GM12878 (cell line): ENCODE data around the gene NUBPL. TPM values are rescaled to one million over a fixed set of nuclear protein-coding genes. Genes with fewer than 3 reads are reported as not detected.

Experiments used
- BCL3 ChIP-seq: IDR thresholded peaks from 2 replicates; pipeline ENCODE4 v1.6.1; 2011; ENCODE audit warnings: borderline replicate concordance, low read depth, mild to moderate bottlenecking, moderate library complexity, low read length; ENCODE audit not compliant: insufficient read depth, poor library complexity, severe bottlenecking
- HSF1 ChIP-seq: fragments of 150-350 bp; IDR thresholded peaks from 2 replicates; pipeline ENCODE4 v1.6.1; 2014; ENCODE audit warnings: mild to moderate bottlenecking, low read depth, low read length
- MEF2B ChIP-seq: fragments of 450-650 bp; IDR thresholded peaks from 2 replicates; pipeline ENCODE4 v1.6.1; 2018; ENCODE audit warnings: mild to moderate bottlenecking, moderate library complexity; ENCODE audit not compliant: partially characterized antibody, poor library complexity, severe bottlenecking
- PAX5 ChIP-seq: IDR thresholded peaks from 2 replicates; pipeline ENCODE4 v1.6.1; 2011; ENCODE audit warnings: low read depth, low read length, borderline replicate concordance
- SUPT20H ChIP-seq: IDR thresholded peaks from 2 replicates; pipeline ENCODE4 v1.6.1; 2011; ENCODE audit warnings: low read depth, mild to moderate bottlenecking, low read length, moderate library complexity, borderline replicate concordance; ENCODE audit not compliant: control insufficient read depth
- TARDBP ChIP-seq: IDR thresholded peaks from 2 replicates; pipeline ENCODE4 v1.6.1; 2016; ENCODE audit warnings: borderline replicate concordance
- TCF12 ChIP-seq: IDR thresholded peaks from 2 replicates; pipeline ENCODE4 v1.6.1; 2011; ENCODE audit warnings: low read depth, mild to moderate bottlenecking, low read length
- ZNF622 ChIP-seq: fragments of 450-650 bp; IDR thresholded peaks from 2 replicates; pipeline ENCODE4 v1.6.1; 2017; ENCODE audit warnings: mild to moderate bottlenecking, inconsistent platforms
- polyA plus RNA-seq, 11 experiments: library from polyadenylated mRNA; depleted of rRNA in 4 of 11; unstranded in 6 of 11; stranded (reverse) in 5 of 11; fragments of >200 nt; fragmentation: Nextera tagmentation in 4 of 11; fragmentation: Illumina TruSeq in 1 of 11; extraction: Ambion mirVana in 4 of 11; extraction: Trizol in 1 of 11; gene quantifications; 1 replicate in 1 of 11; 2 replicates in 10 of 11; pipeline versions ENCODE4 v1.2.1 to v1.2.3, GENCODE V29; 2011 to 2016; ENCODE audit warnings: inconsistent platforms in 2 of 11, missing spikeins in 2 of 11, low read depth in 1 of 11
- total RNA-seq, 4 experiments: library from RNA; depleted of rRNA in 3 of 4; stranded (reverse); fragments of >200 nt in 3 of 4; fragmentation: Illumina TruSeq in 1 of 4; extraction: Trizol in 1 of 4; gene quantifications; 2 replicates each; pipeline versions ENCODE4 v1.2.1 to v1.2.3, GENCODE V29; 2013 to 2021
- TF ChIP-seq, protein P1 (sequence below): fragments of 450-650 bp; IDR thresholded peaks from 2 replicates; pipeline ENCODE4 v1.6.1; 2016; ENCODE audit warnings: mild to moderate bottlenecking

Gene NUBPL
- total and polyA plus RNA-seq, 10 of the 15 experiments (the other 5 are each of a cell fraction or from before 2014, with no cell fraction given), result 3.4 to 11.6 (median 8.1) TPM

DNA sequence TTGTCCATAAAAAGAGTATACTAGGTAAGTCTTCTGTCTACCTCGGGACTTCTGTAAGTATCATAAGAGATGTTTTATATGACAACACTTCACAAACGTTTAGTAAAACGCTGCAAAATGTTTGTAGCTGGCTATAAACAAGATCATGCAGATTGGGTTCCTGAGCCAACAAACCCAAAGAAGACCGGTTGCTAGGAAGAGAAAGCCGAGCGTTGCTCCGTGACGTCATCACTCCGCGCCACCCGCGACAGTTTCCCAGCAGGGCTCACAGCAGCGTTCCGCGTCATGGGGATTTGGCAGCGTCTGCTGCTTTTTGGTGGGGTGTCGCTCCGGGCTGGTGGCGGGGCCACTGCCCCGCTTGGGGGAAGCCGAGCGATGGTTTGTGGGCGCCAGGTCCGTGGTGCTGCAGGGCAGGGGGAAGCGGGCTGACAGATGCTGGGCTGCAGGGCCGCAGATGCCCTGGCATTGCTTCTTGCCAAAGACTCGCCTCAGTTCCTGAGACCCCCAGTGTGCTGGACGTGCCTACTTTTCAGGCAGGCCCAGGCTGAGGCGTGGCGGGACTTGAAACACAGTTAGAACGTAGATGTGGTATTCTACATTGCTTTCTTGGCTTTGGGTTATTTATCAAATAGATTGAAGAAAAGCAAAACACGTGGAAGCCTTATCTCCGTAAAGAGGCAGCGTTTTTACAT is at the start of gene NUBPL (continued):
- TF ChIP-seq BCL3 (no peak), HSF1 (no peak), TARDBP (no peak), PAX5 (no peak; the same call in 1 of the 2 replicates), ZNF622 (no peak), TCF12 (peak; percentile 43; the same call in 1 of the 2 replicates), SUPT20H (no peak), MEF2B (peak; percentile 35)
- TF ChIP-seq, protein P1, sequence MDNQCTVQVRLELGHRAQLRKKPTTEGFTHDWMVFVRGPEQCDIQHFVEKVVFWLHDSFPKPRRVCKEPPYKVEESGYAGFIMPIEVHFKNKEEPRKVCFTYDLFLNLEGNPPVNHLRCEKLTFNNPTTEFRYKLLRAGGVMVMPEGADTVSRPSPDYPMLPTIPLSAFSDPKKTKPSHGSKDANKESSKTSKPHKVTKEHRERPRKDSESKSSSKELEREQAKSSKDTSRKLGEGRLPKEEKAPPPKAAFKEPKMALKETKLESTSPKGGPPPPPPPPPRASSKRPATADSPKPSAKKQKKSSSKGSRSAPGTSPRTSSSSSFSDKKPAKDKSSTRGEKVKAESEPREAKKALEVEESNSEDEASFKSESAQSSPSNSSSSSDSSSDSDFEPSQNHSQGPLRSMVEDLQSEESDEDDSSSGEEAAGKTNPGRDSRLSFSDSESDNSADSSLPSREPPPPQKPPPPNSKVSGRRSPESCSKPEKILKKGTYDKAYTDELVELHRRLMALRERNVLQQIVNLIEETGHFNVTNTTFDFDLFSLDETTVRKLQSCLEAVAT, result no peak; the same call in 1 of the 2 replicates
